HepG2 (cell line): ENCODE measurements around the gene GSDMA. TPM values are rescaled to one million over a fixed set of nuclear protein-coding genes. Genes with fewer than 3 reads are reported as not detected.

ENCODE experiments used
- ATF7-NPFF ChIP-seq: sonication (generic); formaldehyde crosslinking; IDR thresholded peaks from 2 replicates; pipeline ENCODE4 v1.8.1; 2023; ENCODE audit warnings: mild to moderate bottlenecking, low read depth, missing genetic modification reagents, moderate library complexity
- ATM ChIP-seq: fragments of 450-650 bp; IDR thresholded peaks from 2 replicates; pipeline ENCODE4 v1.7.1; 2017; ENCODE audit warnings: mild to moderate bottlenecking, borderline replicate concordance
- CREM ChIP-seq, 2 experiments: sonication (generic) in 1 of 2; formaldehyde crosslinking in 1 of 2; IDR thresholded peaks; 2 replicates each; pipeline versions ENCODE4 v1.4.0 to v1.6.1; 2016 to 2020; ENCODE audit warnings: antibody characterized with exemption in 1 of 2, mild to moderate bottlenecking in 1 of 2, missing genetic modification reagents in 1 of 2
- FOXJ3 ChIP-seq: sonication (generic); formaldehyde crosslinking; IDR thresholded peaks from 2 replicates; pipeline ENCODE4 v1.4.0; 2020; ENCODE audit warnings: missing genetic modification reagents, mild to moderate bottlenecking, borderline replicate concordance
- MEF2D ChIP-seq: sonication (generic); formaldehyde crosslinking; IDR thresholded peaks from 2 replicates; pipeline ENCODE4 v1.5.1; 2020; ENCODE audit warnings: mild to moderate bottlenecking, missing genetic modification reagents
- NFE2 ChIP-seq: sonication (generic); formaldehyde crosslinking; IDR thresholded peaks from 2 replicates; pipeline ENCODE4 v1.4.0; 2020; ENCODE audit warnings: missing genetic modification reagents
- NR1H2 ChIP-seq: sonication (generic); formaldehyde crosslinking; IDR thresholded peaks from 2 replicates; pipeline ENCODE4 v1.8.1; 2022; ENCODE audit warnings: low read depth, missing genetic modification reagents, borderline replicate concordance
- NR3C1 ChIP-seq: sonication (generic); formaldehyde crosslinking; IDR thresholded peaks from 2 replicates; pipeline ENCODE4 v1.4.0; 2020; ENCODE audit warnings: missing genetic modification reagents
- PCBP1 ChIP-seq: fragments of 200-400 bp; formaldehyde crosslinking; IDR thresholded peaks from 2 replicates; pipeline ENCODE4 v1.6.1; 2017; ENCODE audit warnings: mild to moderate bottlenecking, low read depth, low read length, borderline replicate concordance
- POLR2AphosphoS5 ChIP-seq: IDR thresholded peaks from 2 replicates; pipeline ENCODE4 v1.6.1; 2012; ENCODE audit warnings: low read depth, low read length
- SYNCRIP ChIP-seq: fragments of 200-400 bp; formaldehyde crosslinking; IDR thresholded peaks from 2 replicates; pipeline ENCODE4 v1.6.1; 2018; ENCODE audit warnings: mild to moderate bottlenecking, low read depth, low read length; ENCODE audit not compliant: insufficient read depth
- ZMYM4 ChIP-seq: sonication (generic); formaldehyde crosslinking; IDR thresholded peaks from 2 replicates; pipeline ENCODE4 v1.8.1; 2023; ENCODE audit warnings: mild to moderate bottlenecking, missing genetic modification reagents
- ZNF567 ChIP-seq: sonication (generic); formaldehyde crosslinking; IDR thresholded peaks from 2 replicates; pipeline ENCODE4 v1.8.1; 2023; ENCODE audit warnings: mild to moderate bottlenecking, missing genetic modification reagents, borderline replicate concordance
- ZNF644 ChIP-seq: IDR thresholded peaks from 2 replicates; pipeline ENCODE4 v1.6.1; 2016; ENCODE audit warnings: low read depth
- ZNF646 ChIP-seq: sonication (generic); formaldehyde crosslinking; IDR thresholded peaks from 2 replicates; pipeline ENCODE4 v1.9.0; 2021; ENCODE audit warnings: mild to moderate bottlenecking, missing genetic modification reagents
- ZNF672 ChIP-seq: sonication (generic); formaldehyde crosslinking; IDR thresholded peaks from 2 replicates; pipeline ENCODE4 v1.8.1; 2022; ENCODE audit warnings: missing genetic modification reagents
- ZSCAN25 ChIP-seq: sonication (generic); formaldehyde crosslinking; IDR thresholded peaks from 2 replicates; pipeline ENCODE4 v1.8.0; 2022; ENCODE audit warnings: mild to moderate bottlenecking, missing genetic modification reagents
- polyA plus RNA-seq, 8 experiments: library from polyadenylated mRNA; depleted of rRNA in 3 of 8; stranded (reverse) in 7 of 8; unstranded in 1 of 8; fragments of >200 nt; fragmentation: Illumina TruSeq in 4 of 8; extraction: Trizol in 4 of 8; gene quantifications; 2 replicates each; pipeline versions ENCODE4 v1.2.1 to v1.2.3, GENCODE V29; 2011 to 2016; ENCODE audit warnings: low read depth in 4 of 8, missing spikeins in 1 of 8, mixed read lengths in 1 of 8; ENCODE audit not compliant: insufficient read depth in 1 of 8
- total RNA-seq, 5 experiments: library from RNA; depleted of rRNA; stranded (reverse); fragments of >200 nt; fragmentation: Illumina TruSeq; extraction: Trizol; gene quantifications; 2 replicates each; pipeline ENCODE4 v1.2.3, GENCODE V29; 2016; ENCODE audit warnings: low read depth in 1 of 5
- TF ChIP-seq, protein P1 (sequence below): sonication (generic); formaldehyde crosslinking; IDR thresholded peaks from 2 replicates; pipeline ENCODE4 v1.4.0; 2020; ENCODE audit warnings: missing genetic modification reagents
- TF ChIP-seq, protein P2 (sequence below): IDR thresholded peaks from 2 replicates; pipeline ENCODE4 v1.6.1; 2016; ENCODE audit warnings: missing compliant biosample characterization, missing genetic modification reagents, borderline replicate concordance
- TF ChIP-seq, protein P3 (sequence below): IDR thresholded peaks from 2 replicates; pipeline ENCODE4 v1.6.1; 2016; ENCODE audit warnings: control low read depth

The GSDMA gene
- total and polyA plus RNA-seq, 2 of the 13 experiments (the other 11 are each of a cell fraction or from before 2014, with no cell fraction given) = not detected

- TF ChIP-seq SYNCRIP (no peak), ZSCAN25 (no peak), ATF7-NPFF (CRISPR knock-in tag) (peak; percentile 28), CREM (IDR thresholded peaks at IDR 0.05) (peak; percentile 100), CREM (CRISPR knock-in tag; IDR thresholded peaks at IDR 0.05) (peak; percentile 99), ATM (no peak), NFE2 (CRISPR knock-in tag) (no peak), FOXJ3 (peak; percentile 59), NR3C1 (CRISPR knock-in tag) (no peak), NR1H2 (no peak; the same call in 1 of the 2 replicates), PCBP1 (0 out of 2 replicates have a peak, but pooled peaks have one; percentile 67), POLR2AphosphoS5 (peak; percentile 82), ZNF672 (no peak), ZMYM4 (CRISPR knock-in tag) (peak; percentile 40; the same call in 1 of the 2 replicates), MEF2D (CRISPR knock-in tag) (no peak; the same call in 1 of the 2 replicates), ZNF646 (no peak), ZNF567 (no peak), ZNF644 (no peak)
- TF ChIP-seq, protein P1, sequence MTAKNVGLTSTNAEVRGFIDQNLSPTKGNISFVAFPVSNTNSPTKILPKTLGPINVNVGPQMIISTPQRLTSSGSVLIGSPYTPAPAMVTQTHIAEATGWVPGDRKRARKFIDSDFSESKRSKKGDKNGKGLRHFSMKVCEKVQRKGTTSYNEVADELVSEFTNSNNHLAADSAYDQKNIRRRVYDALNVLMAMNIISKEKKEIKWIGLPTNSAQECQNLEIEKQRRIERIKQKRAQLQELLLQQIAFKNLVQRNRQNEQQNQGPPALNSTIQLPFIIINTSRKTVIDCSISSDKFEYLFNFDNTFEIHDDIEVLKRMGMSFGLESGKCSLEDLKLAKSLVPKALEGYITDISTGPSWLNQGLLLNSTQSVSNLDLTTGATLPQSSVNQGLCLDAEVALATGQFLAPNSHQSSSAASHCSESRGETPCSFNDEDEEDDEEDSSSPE (CRISPR knock-in tag) = peak; percentile 61
- TF ChIP-seq, protein P2, sequence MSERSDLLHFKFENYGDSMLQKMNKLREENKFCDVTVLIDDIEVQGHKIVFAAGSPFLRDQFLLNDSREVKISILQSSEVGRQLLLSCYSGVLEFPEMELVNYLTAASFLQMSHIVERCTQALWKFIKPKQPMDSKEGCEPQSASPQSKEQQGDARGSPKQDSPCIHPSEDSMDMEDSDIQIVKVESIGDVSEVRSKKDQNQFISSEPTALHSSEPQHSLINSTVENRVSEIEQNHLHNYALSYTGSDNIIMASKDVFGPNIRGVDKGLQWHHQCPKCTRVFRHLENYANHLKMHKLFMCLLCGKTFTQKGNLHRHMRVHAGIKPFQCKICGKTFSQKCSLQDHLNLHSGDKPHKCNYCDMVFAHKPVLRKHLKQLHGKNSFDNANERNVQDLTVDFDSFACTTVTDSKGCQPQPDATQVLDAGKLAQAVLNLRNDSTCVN (CRISPR knock-in tag) = no peak
- TF ChIP-seq, protein P3, sequence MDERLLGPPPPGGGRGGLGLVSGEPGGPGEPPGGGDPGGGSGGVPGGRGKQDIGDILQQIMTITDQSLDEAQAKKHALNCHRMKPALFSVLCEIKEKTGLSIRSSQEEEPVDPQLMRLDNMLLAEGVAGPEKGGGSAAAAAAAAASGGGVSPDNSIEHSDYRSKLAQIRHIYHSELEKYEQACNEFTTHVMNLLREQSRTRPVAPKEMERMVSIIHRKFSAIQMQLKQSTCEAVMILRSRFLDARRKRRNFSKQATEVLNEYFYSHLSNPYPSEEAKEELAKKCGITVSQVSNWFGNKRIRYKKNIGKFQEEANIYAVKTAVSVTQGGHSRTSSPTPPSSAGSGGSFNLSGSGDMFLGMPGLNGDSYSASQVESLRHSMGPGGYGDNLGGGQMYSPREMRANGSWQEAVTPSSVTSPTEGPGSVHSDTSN (CRISPR knock-in tag) = no peak
These were observed 35.5 kb upstream of the GSDMA start, which contains the start of the genes LRRC3C and ORMDL3 (continued) for GRCh38 chr17:39927101-39927928.
